Activated CD4-positive, alpha-beta T cell treated with anti-CD3 and anti-CD28 coated beads, Interleukin-2, amount 50 U/mL, for 1 hour (primary cell): ENCODE measurements around the gene MYO10.
"Not testable (repeated sequence)": the region's sequence is repeated elsewhere in the genome, so short reads cannot be mapped to it uniquely, and the experiment has no call there.

Experiments
- DNase-seq: peaks from one replicate; pipeline ENCODE4 v3.0.0-alpha.2; 2020

MYO10 gene

GRCh38 chr5:16936150-16936988 lies at the start of gene MYO10:
Gene MYO10, minus strand, starts transcription at chr5:16936288. Its CDS starts 480 bp downstream, at chr5:16935808.
- peak; percentile 13 for DNase-seq

GRCh38 chr5:16985304-16985703 lies 49.2 kb upstream of the MYO10 start:
- not testable (repeated sequence) for DNase-seq

GRCh38 chr5:16983972-16984371 lies 47.9 kb upstream of the MYO10 start:
- no peak for DNase-seq

GRCh38 chr5:16983022-16983639 lies 47.0 kb upstream of the MYO10 start:
- no peak for DNase-seq

- DNase-seq = no peak
Observed at GRCh38 chr5:16981700-16982099, 45.6 kb upstream of the MYO10 start.

GRCh38 chr5:16980983-16981382 lies 44.9 kb upstream of the MYO10 start:
- no peak for DNase-seq

- DNase-seq = no peak
Observed at GRCh38 chr5:16978296-16978695, 42.2 kb upstream of the MYO10 start.

- no peak for DNase-seq
Observed at GRCh38 chr5:16976625-16977008, 40.5 kb upstream of the MYO10 start.

- DNase-seq = no peak
Observed at GRCh38 chr5:16975950-16976624, 40.0 kb upstream of the MYO10 start.

GRCh38 chr5:16974981-16975380 lies 38.9 kb upstream of the MYO10 start:
- no peak for DNase-seq

GRCh38 chr5:16970826-16971225 lies 34.7 kb upstream of the MYO10 start:
- DNase-seq = no peak

GRCh38 chr5:16970260-16970659 lies 34.2 kb upstream of the MYO10 start:
- no peak for DNase-seq

- no peak for DNase-seq
Observed at GRCh38 chr5:16965581-16965980, 29.5 kb upstream of the MYO10 start.

- DNase-seq = no peak
Observed at GRCh38 chr5:16963821-16964220, 27.7 kb upstream of the MYO10 start.

GRCh38 chr5:16961131-16961530 lies 25.0 kb upstream of the MYO10 start:
- no peak for DNase-seq

GRCh38 chr5:16957304-16958196 lies 21.5 kb upstream of the MYO10 start:
- no peak for DNase-seq

- DNase-seq = no peak
Observed at GRCh38 chr5:16953729-16954128, 17.6 kb upstream of the MYO10 start.

- no peak for DNase-seq
Observed at GRCh38 chr5:16952968-16953671, 17.0 kb upstream of the MYO10 start.

GRCh38 chr5:16946725-16947124 lies 10.6 kb upstream of the MYO10 start:
- no peak for DNase-seq

- no peak for DNase-seq
Observed at GRCh38 chr5:16944816-16945562, 8.9 kb upstream of the MYO10 start.
